ENCODE results near the gene PELI2.

PELI2 gene

DNA sequence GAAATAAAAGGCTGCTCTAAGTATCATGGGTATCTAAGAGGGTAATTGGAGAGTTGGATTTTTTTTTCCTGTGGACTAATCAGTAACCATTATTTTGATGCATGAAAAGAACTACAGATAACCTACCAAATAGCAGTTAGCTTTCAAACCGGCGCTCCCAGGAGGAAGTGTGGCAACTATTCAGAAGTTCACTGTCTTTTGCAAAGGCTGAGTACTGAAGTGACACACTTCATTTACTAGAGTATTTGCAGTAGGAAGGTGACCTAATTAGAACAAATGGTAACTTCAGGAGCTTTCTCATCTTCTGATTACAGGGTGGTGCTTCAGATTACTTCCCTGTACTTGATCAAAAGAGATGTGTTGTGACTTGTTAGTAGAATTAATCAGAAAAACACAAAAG lies 87.7 kb downstream of the PELI2 start:
- no peak for DNase-seq (ENCODE audit: low read depth)

DNA sequence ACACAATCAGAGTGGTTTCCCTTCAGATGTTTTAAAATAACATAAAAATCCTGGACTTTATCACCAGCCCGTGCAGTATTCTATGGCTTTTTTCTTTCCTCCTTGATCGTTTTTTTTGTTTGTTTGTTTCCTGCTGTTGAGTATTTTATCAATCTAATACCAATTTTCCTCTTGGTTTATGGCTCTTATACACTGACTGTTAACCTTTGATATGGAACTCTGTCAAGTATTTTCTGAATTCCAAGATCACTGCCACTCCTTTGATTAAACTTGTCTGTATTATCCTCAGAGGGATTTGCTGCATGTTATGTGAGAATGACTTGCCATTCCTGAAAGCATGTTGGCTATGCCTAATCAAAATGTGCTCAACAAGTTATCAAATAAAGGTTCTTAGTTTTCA lies 88.4 kb downstream of the PELI2 start:
- no peak for DNase-seq (ENCODE audit: low read depth)

DNA sequence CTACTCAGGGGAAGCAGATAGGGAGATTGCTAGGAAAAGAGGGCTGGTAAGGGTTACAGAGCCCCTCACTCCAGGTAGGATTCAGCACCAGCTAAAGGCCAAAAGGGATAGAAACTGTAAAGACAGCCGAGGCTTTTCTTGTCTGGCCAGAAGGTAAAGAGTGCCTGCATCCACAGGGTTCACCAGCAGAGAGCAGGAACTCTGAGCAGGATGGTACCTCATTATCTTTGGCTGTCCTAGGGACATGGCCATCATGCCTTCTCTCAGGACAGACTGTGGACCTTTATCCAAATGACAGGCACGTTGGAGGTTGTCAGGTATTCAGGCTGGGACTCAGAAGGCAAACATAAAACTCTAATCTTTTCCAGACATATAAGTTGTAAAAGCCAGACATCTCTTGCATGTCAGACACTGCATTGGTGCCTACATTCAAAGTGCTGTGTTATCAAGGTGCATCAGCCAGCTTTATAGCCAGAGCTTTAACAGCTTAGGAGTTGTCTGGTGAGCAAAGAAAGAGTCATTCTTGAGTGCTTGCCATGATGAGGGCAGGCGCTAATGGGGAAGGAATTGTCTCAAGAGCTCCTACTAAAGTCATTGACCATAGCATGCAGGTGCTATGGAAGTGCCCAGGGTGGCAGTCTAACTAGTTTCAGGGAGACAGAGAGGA lies 89.5 kb downstream of the PELI2 start:
- no peak for DNase-seq (ENCODE audit: low read depth)

DNA sequence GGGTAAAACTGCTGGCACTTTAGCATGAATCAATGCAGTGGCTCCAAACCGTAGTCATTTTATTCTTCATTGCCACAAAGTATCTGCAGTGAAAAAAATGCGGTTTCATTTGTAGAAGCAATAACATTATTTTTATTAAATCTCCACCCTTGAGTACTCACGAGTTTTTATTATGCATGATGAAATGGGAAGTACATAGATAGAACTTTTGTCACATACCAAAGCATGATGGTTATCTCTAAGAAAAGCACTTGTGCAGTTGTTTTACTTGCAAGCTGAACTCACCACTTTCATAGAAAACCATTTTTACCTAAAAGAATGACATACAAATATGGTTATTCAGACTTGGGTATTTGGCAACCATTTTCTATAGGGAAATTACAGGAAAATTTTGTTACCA lies 90.3 kb downstream of the PELI2 start:
- no peak for DNase-seq (ENCODE audit: low read depth)

DNA sequence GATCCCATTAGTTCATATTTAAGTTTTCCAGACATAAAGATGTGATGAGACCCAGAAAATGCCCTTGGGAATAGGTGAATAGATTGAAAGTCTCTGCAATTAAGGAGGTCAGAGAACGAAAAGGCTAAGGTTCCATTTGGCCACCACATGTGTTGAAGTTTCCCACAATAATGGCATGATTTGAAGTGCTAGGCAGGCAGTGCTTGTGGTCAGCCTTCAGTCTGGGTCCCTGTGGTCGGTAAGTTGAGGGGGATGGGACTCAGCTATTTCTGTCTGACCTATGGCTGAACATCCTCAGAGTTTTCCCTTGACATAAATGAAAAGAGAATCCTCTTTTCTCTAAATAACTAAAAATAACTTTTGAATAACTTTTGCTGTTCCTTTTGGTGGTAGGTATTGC lies 92.4 kb downstream of the PELI2 start:
- no peak for DNase-seq (ENCODE audit: low read depth)

DNA sequence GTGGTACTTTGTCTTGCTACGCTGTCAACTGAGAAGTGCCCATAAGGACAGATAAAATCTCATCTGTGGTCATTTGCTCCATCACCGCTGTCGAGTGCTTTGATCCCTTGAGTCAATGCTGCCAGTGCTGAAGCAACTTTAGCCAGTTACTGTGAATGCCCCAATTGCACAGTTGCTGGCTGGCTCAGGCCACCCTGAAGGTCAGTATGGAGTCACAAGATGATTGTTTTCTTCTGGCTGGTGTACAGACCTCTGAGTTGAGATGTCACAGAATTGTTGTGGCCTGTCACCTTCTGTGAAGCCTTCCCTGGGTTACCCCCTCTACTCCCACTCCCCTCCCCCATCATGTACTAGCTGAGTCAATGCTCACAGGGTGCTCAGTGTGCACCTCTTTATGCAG lies 92.9 kb downstream of the PELI2 start:
- DNase-seq (ENCODE audit: low read depth) = no peak

DNA sequence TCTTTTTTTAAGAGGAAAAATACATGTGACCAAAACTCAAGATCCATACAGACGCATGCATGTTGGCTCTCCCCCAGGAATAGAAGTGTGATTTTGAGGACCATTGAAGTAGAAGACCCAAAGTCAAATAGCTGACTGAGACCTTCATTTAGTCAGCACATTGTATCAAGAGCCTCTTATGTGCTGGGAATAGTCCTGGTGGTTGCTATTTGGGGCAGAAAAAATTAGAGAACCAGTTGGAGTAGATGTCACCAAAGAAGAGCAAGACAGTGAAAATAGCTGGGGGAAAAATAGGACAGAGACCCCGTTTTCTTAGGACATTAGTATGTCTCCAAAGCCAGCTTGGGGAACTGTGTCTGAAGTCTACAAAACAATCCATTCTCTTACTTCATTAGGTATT lies 93.6 kb downstream of the PELI2 start:
- DNase-seq (ENCODE audit: low read depth) = no peak

DNA sequence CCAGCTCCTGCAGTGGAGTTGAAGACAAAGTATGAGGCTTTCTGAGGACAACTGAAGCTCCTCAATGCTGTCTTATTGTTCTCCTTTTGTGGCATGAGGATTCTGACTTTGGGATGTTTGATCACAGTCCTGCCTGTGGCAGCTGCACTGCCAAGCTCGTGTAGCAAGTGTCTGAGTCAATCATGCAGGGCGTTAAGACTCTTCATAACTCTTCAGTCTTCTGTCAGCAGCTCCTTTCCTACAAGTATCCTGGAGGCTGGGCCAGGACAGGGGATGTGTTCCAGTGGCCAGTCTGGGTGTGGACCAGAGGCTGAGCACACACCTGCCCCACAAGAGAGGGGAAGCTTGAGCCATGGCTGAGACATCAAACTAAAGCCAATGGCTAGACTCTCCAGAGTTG lies 94.3 kb downstream of the PELI2 start:
- no peak for DNase-seq (ENCODE audit: low read depth)

DNA sequence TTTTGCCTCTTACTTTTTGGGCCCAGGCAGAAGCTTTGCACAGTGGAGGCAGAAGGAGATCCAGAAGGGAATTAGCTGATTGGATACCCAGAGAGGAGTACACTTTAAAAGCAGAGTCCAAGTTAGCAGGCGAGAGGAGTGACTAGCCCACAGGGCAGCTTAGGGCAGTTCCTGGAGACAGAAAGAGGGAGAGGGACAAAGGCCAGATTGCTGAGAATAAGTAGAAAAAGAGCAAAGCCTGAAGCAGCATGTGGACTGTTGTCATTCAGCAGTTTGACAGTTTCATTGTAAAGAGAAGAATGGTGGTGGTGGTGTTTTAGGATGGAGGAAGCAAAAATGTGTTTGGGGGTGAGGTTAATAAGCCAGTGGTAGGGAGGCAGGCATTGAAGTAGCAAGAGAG lies 95.1 kb downstream of the PELI2 start:
- DNase-seq (ENCODE audit: low read depth) = no peak

DNA sequence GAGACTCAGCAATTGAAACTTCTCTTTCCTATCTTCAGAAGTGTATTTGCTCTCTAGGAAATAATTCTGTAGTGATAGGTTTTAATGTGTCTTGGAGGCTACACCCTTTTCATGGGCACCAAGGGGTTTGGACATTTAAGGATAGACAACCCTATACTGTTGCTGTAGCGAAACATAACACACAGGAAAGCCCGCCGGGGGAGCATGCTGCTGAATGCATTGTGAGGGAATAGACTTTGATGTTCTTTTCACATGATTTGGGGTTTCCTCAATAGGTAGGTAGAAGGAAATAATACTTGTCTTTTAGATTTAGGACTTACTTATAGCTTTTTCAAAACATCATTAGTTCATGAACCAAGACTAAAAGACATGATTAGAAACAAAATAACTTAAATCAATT lies 97.0 kb downstream of the PELI2 start:
- no peak for DNase-seq (ENCODE audit: low read depth)

DNA sequence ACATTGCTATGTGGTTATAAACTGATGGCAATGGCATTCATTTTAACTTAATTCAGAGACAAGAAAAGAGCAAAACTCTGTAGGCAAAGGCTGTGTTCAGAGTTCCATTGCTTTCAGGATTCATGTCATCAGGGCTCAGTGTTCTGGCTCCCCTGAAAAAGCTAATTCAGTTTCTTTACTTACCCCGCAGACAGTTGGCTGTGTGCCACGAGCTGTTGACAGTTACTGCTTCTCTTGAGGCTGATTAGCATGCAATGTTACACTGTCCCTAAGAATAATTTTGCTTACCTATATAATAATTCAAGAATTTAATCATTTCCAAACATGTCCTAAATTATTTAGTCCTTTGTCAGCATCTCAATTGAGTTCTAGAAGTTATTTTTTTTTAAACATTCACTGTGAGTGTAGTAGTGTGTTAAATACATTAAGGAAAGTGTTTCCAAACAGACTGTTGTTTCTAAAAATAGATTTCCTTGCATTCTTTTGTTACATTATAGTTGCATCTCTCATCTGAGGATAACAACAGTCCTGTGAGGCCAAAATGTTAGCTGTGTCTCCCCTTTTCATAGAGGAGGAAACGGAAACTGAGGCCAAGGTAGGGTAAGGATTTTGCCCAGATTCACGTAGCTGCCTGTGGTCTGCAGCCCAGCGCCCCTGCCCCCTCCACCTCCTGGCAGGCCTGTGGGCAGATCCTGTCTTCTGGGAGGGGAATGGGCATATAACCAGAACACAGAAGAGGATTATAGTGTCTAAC lies 98.6 kb downstream of the PELI2 start:
- no peak for DNase-seq (ENCODE audit: low read depth)

DNA sequence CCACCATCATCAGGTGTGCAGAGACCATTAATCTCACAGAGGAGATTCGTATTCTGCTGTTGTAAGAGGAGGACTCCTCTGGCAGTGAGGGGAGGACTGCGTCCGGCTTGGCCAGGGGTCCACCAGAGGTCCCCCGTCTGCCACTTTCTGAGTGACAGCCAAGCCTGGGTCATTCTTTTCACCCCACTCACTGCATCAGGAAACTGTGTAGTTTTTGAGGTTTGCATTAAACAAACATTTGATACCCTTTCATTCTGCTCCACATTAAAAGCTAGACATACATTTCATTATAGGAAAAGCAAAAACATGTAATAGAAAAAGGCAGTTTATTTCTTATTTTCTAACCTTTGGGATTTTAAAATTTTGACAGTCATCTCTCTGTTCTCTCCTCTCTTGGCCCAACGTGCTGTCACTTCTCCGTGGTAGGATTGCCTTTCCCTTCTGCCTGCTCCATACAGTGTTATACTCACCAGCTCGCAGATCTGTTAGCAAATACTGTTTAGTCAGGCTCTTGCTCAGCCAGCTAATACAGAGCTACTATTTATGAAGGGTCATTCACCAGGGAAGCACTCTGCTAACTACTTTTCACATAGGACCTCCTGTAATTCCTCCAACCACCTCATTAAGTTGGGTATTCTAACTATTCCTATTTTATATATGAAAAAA lies 99.3 kb downstream of the PELI2 start:
- DNase-seq (ENCODE audit: low read depth) = no peak

DNA sequence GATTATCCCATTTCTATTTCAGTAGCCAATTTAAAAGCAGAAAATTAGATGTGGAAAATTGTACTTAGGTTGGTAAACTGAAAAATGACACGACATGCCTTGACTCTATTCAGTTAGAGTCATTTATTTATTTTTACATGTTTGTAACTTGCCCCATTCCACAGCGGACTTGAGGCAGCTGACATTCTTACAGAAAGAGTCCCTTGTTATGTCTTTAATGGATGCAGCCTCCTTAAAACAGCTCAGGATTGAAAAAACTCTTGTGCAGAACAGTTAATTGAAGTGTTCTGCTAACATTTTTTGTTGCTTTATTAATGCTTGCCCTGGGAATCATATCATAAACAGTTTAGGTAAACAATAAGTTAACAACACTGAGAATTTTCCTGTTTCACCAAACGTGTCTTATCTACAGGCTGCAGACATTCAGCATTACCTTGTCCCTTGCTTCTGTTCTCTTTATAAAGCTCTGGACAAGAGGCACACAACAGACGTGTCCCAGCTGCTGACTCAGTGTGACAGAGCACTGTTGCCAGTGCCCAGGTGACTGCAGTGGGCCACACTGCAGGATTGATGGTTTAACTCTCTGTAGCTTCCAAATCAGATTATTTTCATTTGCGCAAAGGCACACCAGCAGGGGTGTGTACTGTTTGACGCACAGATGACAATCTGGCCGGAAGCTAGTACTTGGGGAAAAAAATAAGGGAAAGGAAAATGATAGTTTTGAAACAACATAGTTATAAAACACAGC lies 101.6 kb downstream of the PELI2 start:
- no peak for DNase-seq (ENCODE audit: low read depth)

DNA sequence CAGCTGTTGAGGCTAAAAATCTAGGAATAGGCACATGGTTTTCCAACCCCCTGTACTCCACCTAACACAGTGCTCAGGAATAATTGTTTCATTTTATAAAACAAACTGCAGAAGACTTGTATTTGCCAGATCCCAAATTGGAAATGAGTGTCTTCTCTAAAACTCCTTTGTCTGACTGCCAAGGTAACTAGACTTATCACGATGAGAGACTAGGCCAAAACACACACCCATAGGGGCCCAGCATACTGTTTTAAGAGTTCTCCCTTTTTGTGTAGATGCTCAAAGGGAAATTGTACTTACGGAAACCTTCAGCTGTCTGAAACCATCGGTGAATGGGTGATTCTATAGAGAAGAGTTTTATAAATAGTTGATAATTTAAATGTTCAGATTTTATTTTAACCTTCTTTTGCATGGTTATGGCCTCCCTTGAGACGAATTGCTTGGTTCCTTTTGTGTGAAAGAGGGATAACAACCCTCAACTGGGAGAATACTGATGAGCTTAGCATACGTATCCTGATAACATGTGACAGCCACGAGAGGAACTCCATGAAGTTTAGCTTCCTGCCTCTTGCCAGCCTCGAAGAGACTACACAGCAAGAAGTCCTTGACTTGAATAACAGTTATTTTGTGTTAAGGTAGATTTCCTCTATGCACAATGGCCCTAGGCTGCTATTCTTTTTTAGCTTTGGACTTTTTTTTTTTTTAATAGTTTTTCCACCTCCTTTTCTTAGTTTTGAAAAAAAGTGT lies 103.3 kb downstream of the PELI2 start:
- DNase-seq (ENCODE audit: low read depth) = no peak

DNA sequence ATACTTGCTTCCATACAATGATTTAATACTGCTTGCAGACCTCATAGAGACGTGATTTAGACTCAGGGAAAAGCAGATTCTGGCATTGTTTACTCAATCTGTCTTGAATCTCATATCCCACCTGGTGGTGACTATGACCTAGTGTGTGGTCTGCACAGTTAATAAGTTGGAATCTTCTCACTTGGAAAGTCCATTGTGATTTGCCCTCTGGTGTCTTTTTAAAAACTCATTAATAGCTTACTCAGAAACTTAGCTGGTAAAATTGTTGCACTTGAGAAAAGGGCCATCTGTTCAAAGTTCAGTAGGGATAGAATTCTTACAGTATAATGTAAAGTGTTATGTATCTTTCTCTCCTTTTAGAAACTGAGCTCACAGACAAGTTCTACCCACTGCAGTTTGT lies 106.0 kb downstream of the PELI2 start:
- DNase-seq (ENCODE audit: low read depth) = no peak

DNA sequence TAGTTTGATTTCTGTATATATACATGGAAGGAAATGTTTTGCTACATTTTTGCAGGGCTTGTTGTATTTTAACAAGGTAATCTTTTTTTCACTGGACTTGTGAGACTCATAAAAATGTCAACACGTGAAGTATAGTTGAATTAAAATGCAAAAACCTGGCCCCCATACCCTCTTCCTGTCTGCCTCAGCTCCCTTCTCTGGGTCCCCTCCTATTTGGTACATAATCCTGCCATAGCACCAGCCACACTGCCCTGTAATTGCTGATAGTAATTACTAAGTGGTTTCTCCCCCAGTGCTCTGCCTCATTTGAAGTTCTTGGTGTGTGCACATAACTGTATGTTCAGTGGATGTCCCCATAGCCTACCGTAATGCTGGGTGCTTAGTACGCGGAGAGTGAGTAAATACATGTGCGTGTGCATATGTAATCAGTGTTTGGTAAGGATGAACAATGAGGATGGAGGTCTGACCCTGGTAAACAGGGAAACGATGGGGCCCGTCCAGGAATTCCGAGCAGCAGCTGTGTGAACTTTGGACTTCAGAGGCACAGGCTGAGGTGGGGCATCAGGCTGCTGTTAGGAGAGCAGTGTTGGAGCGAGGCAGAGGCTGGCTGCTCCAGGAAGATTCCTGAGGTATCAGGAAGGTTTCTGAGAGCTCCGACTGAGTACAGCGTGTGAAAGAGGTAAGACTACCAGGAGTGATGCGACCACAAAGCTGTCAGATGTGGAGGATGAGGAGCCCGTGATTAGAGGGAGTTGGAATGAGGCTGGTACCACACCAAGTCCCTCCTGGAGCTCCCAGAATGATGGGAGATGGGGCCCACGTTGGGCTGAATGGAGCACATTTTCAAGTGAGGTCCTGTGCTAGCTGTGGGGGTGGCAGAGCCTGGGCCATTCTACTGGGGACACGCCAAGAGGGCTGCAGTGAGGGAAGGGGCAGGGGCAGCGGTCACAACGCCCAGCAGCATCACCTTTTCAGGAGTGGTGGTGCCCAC lies 106.8 kb downstream of the PELI2 start:
- DNase-seq (ENCODE audit: low read depth) = no peak

DNA sequence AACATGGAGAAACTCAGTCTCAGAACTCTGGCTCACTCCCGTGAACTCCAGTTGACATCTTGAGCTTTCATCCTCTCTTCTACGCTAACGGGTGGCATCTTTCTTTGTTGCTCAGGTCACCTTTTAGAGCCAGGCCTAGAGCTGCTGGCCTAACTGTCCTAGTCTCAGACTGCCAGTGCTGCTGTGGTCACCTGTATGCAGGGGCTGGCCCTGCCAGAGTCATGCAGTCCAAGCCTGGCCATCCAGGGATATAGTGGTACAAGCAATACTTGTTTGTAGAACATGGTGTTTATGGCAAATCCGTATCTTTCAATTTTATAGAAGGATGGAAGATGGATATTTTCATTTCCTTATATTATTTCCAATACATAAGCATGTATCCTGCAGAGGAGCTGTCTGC lies 117.2 kb downstream of the PELI2 start:
- no peak for DNase-seq (ENCODE audit: low read depth)

DNA sequence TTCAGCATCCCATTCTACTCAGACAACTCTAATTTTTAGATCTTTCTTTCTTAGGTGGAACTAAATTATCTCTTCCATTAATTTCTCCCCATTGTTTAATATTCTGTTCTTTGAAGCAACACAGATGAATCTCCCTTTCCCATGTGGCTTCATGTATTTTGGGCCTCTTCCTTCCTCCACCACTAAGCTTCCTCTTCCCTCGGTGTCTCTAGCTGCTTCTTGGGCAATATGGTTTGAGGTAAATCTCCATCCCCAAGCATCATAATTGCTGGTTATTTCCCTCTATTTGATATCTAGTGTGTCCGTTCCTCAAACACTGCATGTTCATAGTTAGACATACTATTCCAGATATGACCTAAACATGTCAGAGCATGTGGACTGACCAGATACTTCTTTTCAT lies 119.2 kb downstream of the PELI2 start:
- no peak for DNase-seq (ENCODE audit: low read depth)

DNA sequence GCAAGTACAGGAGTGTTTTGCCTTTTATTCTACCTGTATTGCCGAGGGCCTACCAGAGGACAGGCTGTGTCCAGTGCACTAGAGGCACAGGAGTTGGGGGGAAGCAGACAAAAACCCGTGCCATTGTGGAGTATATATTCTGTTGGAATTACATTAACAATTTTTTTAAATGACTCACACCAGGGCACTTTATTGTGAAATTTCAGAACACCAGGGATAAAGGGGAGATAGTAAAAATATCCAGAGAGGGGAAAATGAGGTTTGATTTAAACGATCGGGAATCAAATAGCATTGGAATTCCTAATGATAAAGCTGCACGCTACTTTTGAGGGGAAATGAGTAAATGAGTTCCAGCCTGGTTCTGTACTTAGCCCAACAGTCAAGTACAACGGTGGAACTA lies 123.2 kb downstream of the PELI2 start:
- DNase-seq (ENCODE audit: low read depth) = no peak

DNA sequence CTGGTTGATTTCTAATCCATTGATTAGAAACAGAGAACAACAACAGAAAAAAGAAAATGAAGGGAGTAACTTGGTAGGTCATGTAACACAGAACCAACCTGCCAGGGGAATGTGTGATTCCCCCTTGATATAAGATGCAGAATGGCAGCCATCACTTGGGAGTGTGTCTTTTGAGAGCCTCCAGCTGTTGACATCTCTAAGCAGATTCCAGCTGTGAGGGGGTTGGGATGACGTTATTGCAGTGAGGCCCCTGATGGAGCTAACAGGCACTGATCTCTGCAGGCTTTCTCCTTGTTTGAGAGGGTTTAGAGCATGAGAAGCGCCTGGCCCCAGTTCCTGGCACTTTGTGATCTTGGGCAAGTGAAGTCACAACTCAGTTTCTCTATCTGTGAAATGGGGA lies 124.9 kb downstream of the PELI2 start:
- DNase-seq (ENCODE audit: low read depth) = no peak
